GM12878 (cell line): ENCODE results near the gene FBXL16. TPM values are rescaled to one million over a fixed set of nuclear protein-coding genes. Genes with fewer than 3 reads are reported as not detected.
A peak's percentile ranks its signal among the peaks of the same experiment; 100 is the strongest.

Source experiments
- ATF7 ChIP-seq: fragments of 450-650 bp; IDR thresholded peaks from 2 replicates; pipeline ENCODE4 v1.6.1; 2016; ENCODE audit warnings: low read depth, mild to moderate bottlenecking
- CBFB ChIP-seq: IDR thresholded peaks from 2 replicates; pipeline ENCODE4 v1.6.1; 2016; ENCODE audit warnings: antibody characterized with exemption, low read depth
- CEBPB ChIP-seq, 2 experiments: fragments of 150-350 bp in 1 of 2; IDR thresholded peaks; 2 replicates each; pipeline ENCODE4 v1.6.1; 2012 to 2014; ENCODE audit warnings: low read depth in 2 of 2, low read length in 2 of 2, borderline replicate concordance in 1 of 2, inconsistent platforms in 1 of 2
- CREB1 ChIP-seq: IDR thresholded peaks from 2 replicates; pipeline ENCODE4 v1.6.1; 2012; ENCODE audit warnings: low read depth, mild to moderate bottlenecking, inconsistent platforms
- MYC ChIP-seq: IDR thresholded peaks from 2 replicates; pipeline ENCODE4 v1.6.1; 2011; ENCODE audit warnings: mild to moderate bottlenecking, low read length, moderate library complexity, inconsistent platforms; ENCODE audit not compliant: insufficient read depth, insufficient replicate concordance, insufficient read length, severe bottlenecking
- SIN3A ChIP-seq: IDR thresholded peaks from 2 replicates; pipeline ENCODE4 v1.6.1; 2012; ENCODE audit warnings: low read depth, low read length, improper control_type of control experiment
- SIX5 ChIP-seq: IDR thresholded peaks from 2 replicates; pipeline ENCODE4 v1.6.1; 2011; ENCODE audit warnings: mild to moderate bottlenecking, low read depth, low read length, moderate library complexity; ENCODE audit not compliant: severe bottlenecking
- ZSCAN29 ChIP-seq: fragments of 450-650 bp; IDR thresholded peaks from 2 replicates; pipeline ENCODE4 v1.6.1; 2017; ENCODE audit warnings: mild to moderate bottlenecking, moderate library complexity
- ZZZ3 ChIP-seq: IDR thresholded peaks from 2 replicates; pipeline ENCODE4 v1.6.1; 2011; ENCODE audit warnings: low read depth; ENCODE audit not compliant: control insufficient read depth, insufficient read length
- polyA plus RNA-seq, 11 experiments: library from polyadenylated mRNA; depleted of rRNA in 4 of 11; unstranded in 6 of 11; stranded (reverse) in 5 of 11; fragments of >200 nt; fragmentation: Nextera tagmentation in 4 of 11; fragmentation: Illumina TruSeq in 1 of 11; extraction: Ambion mirVana in 4 of 11; extraction: Trizol in 1 of 11; gene quantifications; 1 replicate in 1 of 11; 2 replicates in 10 of 11; pipeline versions ENCODE4 v1.2.1 to v1.2.3, GENCODE V29; 2011 to 2016; ENCODE audit warnings: inconsistent platforms in 2 of 11, missing spikeins in 2 of 11, low read depth in 1 of 11
- total RNA-seq, 4 experiments: library from RNA; depleted of rRNA in 3 of 4; stranded (reverse); fragments of >200 nt in 3 of 4; fragmentation: Illumina TruSeq in 1 of 4; extraction: Trizol in 1 of 4; gene quantifications; 2 replicates each; pipeline versions ENCODE4 v1.2.1 to v1.2.3, GENCODE V29; 2013 to 2021
- TF ChIP-seq, protein P1 (sequence below): IDR thresholded peaks from 2 replicates; pipeline ENCODE4 v1.6.1; 2012; ENCODE audit warnings: low read depth, low read length, improper control_type of control experiment
- TF ChIP-seq, protein P2 (sequence below): fragments of 450-650 bp; IDR thresholded peaks from 2 replicates; pipeline ENCODE4 v1.6.1; 2017; ENCODE audit warnings: mild to moderate bottlenecking
- TF ChIP-seq, protein P3 (sequence below): IDR thresholded peaks from 2 replicates; pipeline ENCODE4 v1.6.1; 2011; ENCODE audit warnings: borderline replicate concordance, low read depth, mild to moderate bottlenecking, moderate library complexity, low read length; ENCODE audit not compliant: insufficient read depth, poor library complexity, severe bottlenecking
- TF ChIP-seq, protein P4 (sequence below): IDR thresholded peaks from 2 replicates; pipeline ENCODE4 v1.6.1; 2012; ENCODE audit warnings: mild to moderate bottlenecking, low read depth, low read length
- TF ChIP-seq, protein P5 (sequence below): fragments of 150-350 bp; IDR thresholded peaks from 2 replicates; pipeline ENCODE4 v1.6.1; 2014; ENCODE audit warnings: mild to moderate bottlenecking, low read depth, low read length
- TF ChIP-seq, protein P6 (sequence below): fragments of 450-650 bp; IDR thresholded peaks from 2 replicates; pipeline ENCODE4 v1.6.1; 2018; ENCODE audit warnings: borderline replicate concordance, mild to moderate bottlenecking; ENCODE audit not compliant: partially characterized antibody

Gene FBXL16
- total and polyA plus RNA-seq, 10 of the 15 experiments (the other 5 are each of a cell fraction or from before 2014, with no cell fraction given) = 0.13 to 1.4 (median 0.24) TPM

DNA sequence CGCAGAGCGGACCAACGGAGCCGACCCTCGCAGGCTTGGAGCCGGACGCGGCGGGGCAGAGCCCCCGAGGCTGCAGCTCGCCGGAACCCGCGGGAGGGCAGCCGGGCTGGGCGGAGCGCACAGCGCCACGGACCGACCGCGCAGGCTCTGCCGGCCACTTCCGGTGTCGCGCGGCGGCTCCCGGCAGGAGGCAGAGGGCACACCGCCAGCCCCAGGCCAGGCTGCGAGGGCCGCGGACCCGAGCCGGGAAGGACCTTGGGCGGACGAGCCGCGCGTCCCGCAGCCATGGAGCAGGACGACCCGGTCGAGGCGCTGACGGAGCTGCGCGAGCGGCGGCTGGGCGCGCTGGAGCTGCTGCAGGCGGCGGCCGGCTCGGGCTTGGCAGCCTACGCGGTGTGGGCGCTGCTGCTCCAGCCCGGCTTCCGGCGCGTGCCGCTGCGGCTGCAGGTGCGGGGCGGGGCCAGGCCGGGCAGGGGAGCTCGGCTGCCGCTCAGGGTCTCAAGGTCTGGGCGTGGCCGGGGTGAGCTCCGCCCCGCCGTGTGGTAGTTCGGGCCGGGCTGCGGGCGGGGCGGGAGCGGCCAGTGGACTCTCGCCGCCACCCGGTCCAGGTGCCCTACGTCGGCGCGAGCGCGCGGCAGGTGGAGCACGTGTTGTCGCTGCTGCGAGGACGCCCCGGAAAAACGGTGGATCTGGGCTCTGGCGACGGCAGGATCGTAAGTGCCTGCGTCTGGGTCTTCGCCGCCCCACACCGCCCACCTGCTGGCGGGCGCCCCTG is 15.6 kb upstream of the FBXL16 start, which contains the start of gene ANTKMT (continued):
- TF ChIP-seq, protein P1, sequence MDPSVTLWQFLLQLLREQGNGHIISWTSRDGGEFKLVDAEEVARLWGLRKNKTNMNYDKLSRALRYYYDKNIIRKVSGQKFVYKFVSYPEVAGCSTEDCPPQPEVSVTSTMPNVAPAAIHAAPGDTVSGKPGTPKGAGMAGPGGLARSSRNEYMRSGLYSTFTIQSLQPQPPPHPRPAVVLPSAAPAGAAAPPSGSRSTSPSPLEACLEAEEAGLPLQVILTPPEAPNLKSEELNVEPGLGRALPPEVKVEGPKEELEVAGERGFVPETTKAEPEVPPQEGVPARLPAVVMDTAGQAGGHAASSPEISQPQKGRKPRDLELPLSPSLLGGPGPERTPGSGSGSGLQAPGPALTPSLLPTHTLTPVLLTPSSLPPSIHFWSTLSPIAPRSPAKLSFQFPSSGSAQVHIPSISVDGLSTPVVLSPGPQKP = 0 out of 2 replicates have a peak, but pooled peaks have one; percentile 34
- TF ChIP-seq SIN3A (peak; percentile 81; the same call in 1 of the 2 replicates), SIX5 (peak; percentile 39), ZZZ3 (no peak), MYC (peak; percentile 78), ZSCAN29 (peak; percentile 73), CEBPB (IDR thresholded peaks at IDR 0.05; ENCODE audit: borderline replicate concordance in 1 of 2, low read depth in 2 of 2, low read length in 2 of 2) (no peak), CREB1 (peak; percentile 25; the same call in 1 of the 2 replicates), CBFB (no peak), ATF7 (no peak)
- TF ChIP-seq, protein P2, sequence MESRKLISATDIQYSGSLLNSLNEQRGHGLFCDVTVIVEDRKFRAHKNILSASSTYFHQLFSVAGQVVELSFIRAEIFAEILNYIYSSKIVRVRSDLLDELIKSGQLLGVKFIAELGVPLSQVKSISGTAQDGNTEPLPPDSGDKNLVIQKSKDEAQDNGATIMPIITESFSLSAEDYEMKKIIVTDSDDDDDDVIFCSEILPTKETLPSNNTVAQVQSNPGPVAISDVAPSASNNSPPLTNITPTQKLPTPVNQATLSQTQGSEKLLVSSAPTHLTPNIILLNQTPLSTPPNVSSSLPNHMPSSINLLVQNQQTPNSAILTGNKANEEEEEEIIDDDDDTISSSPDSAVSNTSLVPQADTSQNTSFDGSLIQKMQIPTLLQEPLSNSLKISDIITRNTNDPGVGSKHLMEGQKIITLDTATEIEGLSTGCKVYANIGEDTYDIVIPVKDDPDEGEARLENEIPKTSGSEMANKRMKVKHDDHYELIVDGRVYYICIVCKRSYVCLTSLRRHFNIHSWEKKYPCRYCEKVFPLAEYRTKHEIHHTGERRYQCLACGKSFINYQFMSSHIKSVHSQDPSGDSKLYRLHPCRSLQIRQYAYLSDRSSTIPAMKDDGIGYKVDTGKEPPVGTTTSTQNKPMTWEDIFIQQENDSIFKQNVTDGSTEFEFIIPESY = no peak
- TF ChIP-seq, protein P3, sequence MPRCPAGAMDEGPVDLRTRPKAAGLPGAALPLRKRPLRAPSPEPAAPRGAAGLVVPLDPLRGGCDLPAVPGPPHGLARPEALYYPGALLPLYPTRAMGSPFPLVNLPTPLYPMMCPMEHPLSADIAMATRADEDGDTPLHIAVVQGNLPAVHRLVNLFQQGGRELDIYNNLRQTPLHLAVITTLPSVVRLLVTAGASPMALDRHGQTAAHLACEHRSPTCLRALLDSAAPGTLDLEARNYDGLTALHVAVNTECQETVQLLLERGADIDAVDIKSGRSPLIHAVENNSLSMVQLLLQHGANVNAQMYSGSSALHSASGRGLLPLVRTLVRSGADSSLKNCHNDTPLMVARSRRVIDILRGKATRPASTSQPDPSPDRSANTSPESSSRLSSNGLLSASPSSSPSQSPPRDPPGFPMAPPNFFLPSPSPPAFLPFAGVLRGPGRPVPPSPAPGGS = peak; percentile 2
- TF ChIP-seq, protein P4, sequence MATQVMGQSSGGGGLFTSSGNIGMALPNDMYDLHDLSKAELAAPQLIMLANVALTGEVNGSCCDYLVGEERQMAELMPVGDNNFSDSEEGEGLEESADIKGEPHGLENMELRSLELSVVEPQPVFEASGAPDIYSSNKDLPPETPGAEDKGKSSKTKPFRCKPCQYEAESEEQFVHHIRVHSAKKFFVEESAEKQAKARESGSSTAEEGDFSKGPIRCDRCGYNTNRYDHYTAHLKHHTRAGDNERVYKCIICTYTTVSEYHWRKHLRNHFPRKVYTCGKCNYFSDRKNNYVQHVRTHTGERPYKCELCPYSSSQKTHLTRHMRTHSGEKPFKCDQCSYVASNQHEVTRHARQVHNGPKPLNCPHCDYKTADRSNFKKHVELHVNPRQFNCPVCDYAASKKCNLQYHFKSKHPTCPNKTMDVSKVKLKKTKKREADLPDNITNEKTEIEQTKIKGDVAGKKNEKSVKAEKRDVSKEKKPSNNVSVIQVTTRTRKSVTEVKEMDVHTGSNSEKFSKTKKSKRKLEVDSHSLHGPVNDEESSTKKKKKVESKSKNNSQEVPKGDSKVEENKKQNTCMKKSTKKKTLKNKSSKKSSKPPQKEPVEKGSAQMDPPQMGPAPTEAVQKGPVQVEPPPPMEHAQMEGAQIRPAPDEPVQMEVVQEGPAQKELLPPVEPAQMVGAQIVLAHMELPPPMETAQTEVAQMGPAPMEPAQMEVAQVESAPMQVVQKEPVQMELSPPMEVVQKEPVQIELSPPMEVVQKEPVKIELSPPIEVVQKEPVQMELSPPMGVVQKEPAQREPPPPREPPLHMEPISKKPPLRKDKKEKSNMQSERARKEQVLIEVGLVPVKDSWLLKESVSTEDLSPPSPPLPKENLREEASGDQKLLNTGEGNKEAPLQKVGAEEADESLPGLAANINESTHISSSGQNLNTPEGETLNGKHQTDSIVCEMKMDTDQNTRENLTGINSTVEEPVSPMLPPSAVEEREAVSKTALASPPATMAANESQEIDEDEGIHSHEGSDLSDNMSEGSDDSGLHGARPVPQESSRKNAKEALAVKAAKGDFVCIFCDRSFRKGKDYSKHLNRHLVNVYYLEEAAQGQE = no peak
- TF ChIP-seq, protein P5, sequence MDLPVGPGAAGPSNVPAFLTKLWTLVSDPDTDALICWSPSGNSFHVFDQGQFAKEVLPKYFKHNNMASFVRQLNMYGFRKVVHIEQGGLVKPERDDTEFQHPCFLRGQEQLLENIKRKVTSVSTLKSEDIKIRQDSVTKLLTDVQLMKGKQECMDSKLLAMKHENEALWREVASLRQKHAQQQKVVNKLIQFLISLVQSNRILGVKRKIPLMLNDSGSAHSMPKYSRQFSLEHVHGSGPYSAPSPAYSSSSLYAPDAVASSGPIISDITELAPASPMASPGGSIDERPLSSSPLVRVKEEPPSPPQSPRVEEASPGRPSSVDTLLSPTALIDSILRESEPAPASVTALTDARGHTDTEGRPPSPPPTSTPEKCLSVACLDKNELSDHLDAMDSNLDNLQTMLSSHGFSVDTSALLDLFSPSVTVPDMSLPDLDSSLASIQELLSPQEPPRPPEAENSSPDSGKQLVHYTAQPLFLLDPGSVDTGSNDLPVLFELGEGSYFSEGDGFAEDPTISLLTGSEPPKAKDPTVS = no peak
- TF ChIP-seq, protein P6, sequence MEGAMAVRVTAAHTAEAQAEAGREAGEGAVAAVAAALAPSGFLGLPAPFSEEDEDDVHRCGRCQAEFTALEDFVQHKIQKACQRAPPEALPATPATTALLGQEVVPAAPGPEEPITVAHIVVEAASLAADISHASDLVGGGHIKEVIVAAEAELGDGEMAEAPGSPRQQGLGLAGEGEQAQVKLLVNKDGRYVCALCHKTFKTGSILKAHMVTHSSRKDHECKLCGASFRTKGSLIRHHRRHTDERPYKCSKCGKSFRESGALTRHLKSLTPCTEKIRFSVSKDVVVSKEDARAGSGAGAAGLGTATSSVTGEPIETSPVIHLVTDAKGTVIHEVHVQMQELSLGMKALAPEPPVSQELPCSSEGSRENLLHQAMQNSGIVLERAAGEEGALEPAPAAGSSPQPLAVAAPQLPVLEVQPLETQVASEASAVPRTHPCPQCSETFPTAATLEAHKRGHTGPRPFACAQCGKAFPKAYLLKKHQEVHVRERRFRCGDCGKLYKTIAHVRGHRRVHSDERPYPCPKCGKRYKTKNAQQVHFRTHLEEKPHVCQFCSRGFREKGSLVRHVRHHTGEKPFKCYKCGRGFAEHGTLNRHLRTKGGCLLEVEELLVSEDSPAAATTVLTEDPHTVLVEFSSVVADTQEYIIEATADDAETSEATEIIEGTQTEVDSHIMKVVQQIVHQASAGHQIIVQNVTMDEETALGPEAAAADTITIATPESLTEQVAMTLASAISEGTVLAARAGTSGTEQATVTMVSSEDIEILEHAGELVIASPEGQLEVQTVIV = peak; percentile 68
